ENCODE measurements around the gene HPGDS.

DNA sequence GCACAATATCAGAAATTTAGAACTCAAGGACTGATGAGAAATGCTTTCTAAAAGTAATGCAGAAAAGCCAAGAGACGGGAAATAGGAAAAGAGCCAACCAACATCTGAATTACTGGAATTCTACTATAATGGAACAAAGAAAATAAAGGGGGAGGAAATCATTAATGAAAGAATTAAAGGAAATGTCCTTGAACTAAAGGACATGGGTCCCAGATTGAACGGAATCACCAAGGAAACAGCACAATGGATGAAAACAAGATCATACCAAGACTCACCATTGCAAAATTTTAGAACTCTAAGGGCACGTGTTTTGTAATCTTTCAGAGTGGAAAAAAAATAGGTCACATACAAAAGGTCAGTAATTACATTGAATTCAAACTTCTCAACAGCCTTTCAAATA is 35.9 kb downstream of the HPGDS start:
- TF ChIP-seq, protein P1, sequence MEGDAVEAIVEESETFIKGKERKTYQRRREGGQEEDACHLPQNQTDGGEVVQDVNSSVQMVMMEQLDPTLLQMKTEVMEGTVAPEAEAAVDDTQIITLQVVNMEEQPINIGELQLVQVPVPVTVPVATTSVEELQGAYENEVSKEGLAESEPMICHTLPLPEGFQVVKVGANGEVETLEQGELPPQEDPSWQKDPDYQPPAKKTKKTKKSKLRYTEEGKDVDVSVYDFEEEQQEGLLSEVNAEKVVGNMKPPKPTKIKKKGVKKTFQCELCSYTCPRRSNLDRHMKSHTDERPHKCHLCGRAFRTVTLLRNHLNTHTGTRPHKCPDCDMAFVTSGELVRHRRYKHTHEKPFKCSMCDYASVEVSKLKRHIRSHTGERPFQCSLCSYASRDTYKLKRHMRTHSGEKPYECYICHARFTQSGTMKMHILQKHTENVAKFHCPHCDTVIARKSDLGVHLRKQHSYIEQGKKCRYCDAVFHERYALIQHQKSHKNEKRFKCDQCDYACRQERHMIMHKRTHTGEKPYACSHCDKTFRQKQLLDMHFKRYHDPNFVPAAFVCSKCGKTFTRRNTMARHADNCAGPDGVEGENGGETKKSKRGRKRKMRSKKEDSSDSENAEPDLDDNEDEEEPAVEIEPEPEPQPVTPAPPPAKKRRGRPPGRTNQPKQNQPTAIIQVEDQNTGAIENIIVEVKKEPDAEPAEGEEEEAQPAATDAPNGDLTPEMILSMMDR (conservative IDR thresholded peaks at IDR 0.05; ENCODE audit: low read depth, low read length) = no peak
- TF ChIP-seq EZH2 (IDR thresholded peaks at IDR 0.05; ENCODE audit: low read length, unreplicated experiment) (no peak), EZH2phosphoT487 (IDR thresholded peaks at IDR 0.05; ENCODE audit: borderline replicate concordance, low read length) (no peak)
